Panc1 (cell line): ENCODE measurements around the gene PADI1. TPM values are rescaled to one million over a fixed set of nuclear protein-coding genes. Genes with fewer than 3 reads are reported as not detected.

Experiments used
- ATAC-seq: fragments of 200-7000 bp; cut with Tn5 transposase; 2 replicates; pipeline ENCODE4 v1.9.1; 2020; ENCODE audit warnings: mild to moderate bottlenecking, moderate library complexity
- BruUV-seq: library from RNA; stranded (reverse); fragments of 400-500 nt; replicated peaks from 2 replicates; lab custom pipeline; 2021; lab: Mats Ljungman, UMichigan
- CTCF ChIA-PET: fragments of 300-600 bp; sonication (Branson Sonifier 250); formaldehyde crosslinking; loops from one replicate; lab custom pipeline; 2022; ENCODE audit warnings: antibody characterized with exemption; lab: Charles Lee
- POLR2A ChIA-PET: fragments of 300-600 bp; sonication (Branson Sonifier 250); formaldehyde crosslinking; loops from one replicate; lab custom pipeline; 2022; ENCODE audit warnings: antibody characterized with exemption; lab: Charles Lee
- DNase-seq: peaks from one replicate; pipeline ENCODE4 v3.0.0-alpha.2; 2010; ENCODE audit warnings: low read depth, low spot score
- H3K27ac ChIP-seq: 2 replicates; pipeline ENCODE4 v1.5.1; 2011; ENCODE audit warnings: mild to moderate bottlenecking, low read length, inconsistent platforms
- H3K27me3 ChIP-seq: fragments of 200-500 bp; sonication (Bioruptor generic); 2 replicates; pipeline ENCODE4 v1.6.0; 2014; ENCODE audit warnings: low read length, inconsistent platforms; ENCODE audit not compliant: control insufficient read depth, insufficient read depth
- H3K36me3 ChIP-seq: fragments of 200-500 bp; sonication (Bioruptor generic); 2 replicates; pipeline ENCODE4 v1.5.1; 2014; ENCODE audit warnings: inconsistent platforms, mild to moderate bottlenecking, low read length, moderate library complexity; ENCODE audit not compliant: control insufficient read depth, insufficient read depth
- H3K4me1 ChIP-seq: 2 replicates; pipeline ENCODE4 v1.5.1; 2011; ENCODE audit warnings: inconsistent platforms, mild to moderate bottlenecking, low read length, moderate library complexity; ENCODE audit not compliant: control insufficient read depth, insufficient read depth
- H3K4me3 ChIP-seq, 2 experiments: 2 replicates each; pipeline ENCODE4 v1.5.1; 2011 to 2012; ENCODE audit warnings: low read depth in 2 of 2, low read length in 2 of 2, mild to moderate bottlenecking in 2 of 2, inconsistent platforms in 1 of 2, moderate library complexity in 1 of 2
- H3K9me3 ChIP-seq: fragments of 200-500 bp; sonication (Bioruptor generic); 2 replicates; pipeline ENCODE4 v1.5.1; 2014; ENCODE audit warnings: low read depth, mild to moderate bottlenecking, inconsistent platforms, low read length, moderate library complexity; ENCODE audit not compliant: control insufficient read depth, insufficient read depth
- CTCF ChIP-seq: fragments of 450-650 bp; IDR thresholded peaks from 2 replicates; pipeline ENCODE4 v1.5.1; 2017; ENCODE audit warnings: mild to moderate bottlenecking
- POLR2AphosphoS5 ChIP-seq: IDR thresholded peaks from 2 replicates; pipeline ENCODE4 v1.6.1; 2012; ENCODE audit warnings: mild to moderate bottlenecking, low read depth, low read length, moderate library complexity
- REST ChIP-seq, 2 experiments: IDR thresholded peaks; 2 replicates each; pipeline ENCODE4 v1.6.1; 2011 to 2012; ENCODE audit warnings: low read depth in 2 of 2, control low read depth in 1 of 2, low read length in 1 of 2, mild to moderate bottlenecking in 1 of 2, moderate library complexity in 1 of 2; ENCODE audit not compliant: insufficient read depth in 1 of 2
- SIN3A ChIP-seq: IDR thresholded peaks from 2 replicates; pipeline ENCODE4 v1.6.1; 2012; ENCODE audit warnings: low read depth, mild to moderate bottlenecking, low read length, moderate library complexity, borderline replicate concordance; ENCODE audit not compliant: insufficient read depth
- TCF7L2 ChIP-seq: IDR thresholded peaks from 2 replicates; pipeline ENCODE4 v1.6.1; 2011; ENCODE audit warnings: mild to moderate bottlenecking, low read depth, low read length, inconsistent platforms
- in situ Hi-C: cut with HindIII; loops from 2 replicates; pipeline ENCODE4 v1.10.0; 2016; ENCODE audit warnings: low sequenced_read_pairs, low pct_unique_long_range_greater_than_20kb
- intact Hi-C: fragments of 100-400 bp; cut with micrococcal nuclease; formaldehyde crosslinking; loops from one replicate; pipeline ENCODE4 v1.10.0; 2022; ENCODE audit not compliant: unreplicated experiment
- total RNA-seq: library from RNA; stranded (reverse); gene quantifications from one replicate; pipeline ENCODE4 v1.2.1, GENCODE V29; 2021; ENCODE audit not compliant: unreplicated experiment

Gene PADI1
- total RNA-seq, 1 experiment from 2014 or later, result 2.3 TPM

- no peak for TF ChIP-seq REST (IDR thresholded peaks at IDR 0.05; ENCODE audit: insufficient read depth in 1 of 2, low read depth in 2 of 2, low read length in 1 of 2)
- no peak for TF ChIP-seq SIN3A
- TF ChIP-seq POLR2AphosphoS5, result no peak
- TF ChIP-seq CTCF, result no peak
- TF ChIP-seq TCF7L2, result no peak
- ATAC-seq (peak; percentile 72), DNase-seq (no peak)
- ChIA-PET CTCF (no interaction called here), POLR2A (interaction anchor here (1.3 kb wide), 1 partner anchor 14 kb away, joined by 4 read pairs; no protein-coding TSS in a partner anchor)
- no peaks in the 10 kb centered on the region for H3K9me3 ChIP-seq
- no TSS peak for BruUV-seq
- H3K36me3 ChIP-seq, result no peaks in the 10 kb centered on the region
- peak overlapping the region; percentile 71 for H3K27ac ChIP-seq
- intact Hi-C loops (no loop called here), in situ Hi-C loops (no loop called here)
- no peak overlapping the region for H3K4me3 ChIP-seq
- peaks cover 25% of the 10 kb centered on the region for H3K4me1 ChIP-seq
- H3K27me3 ChIP-seq, result no peaks in the 10 kb centered on the region
Observed at GRCh38 chr1:17250601-17251000, 45.7 kb downstream of the PADI1 start.

- CTCF ChIA-PET, result no interaction called here
- intact Hi-C loops, result no loop called here
Observed at GRCh38 chr1:17251246-17251645, 46.3 kb downstream of the PADI1 start.

More at GRCh38 chr1:17251246-17251645, 46.3 kb downstream of the PADI1 start:
- Histone ChIP-seq H3K36me3 (no peaks in the 10 kb centered on the region), H3K4me1 (peaks cover 19% of the 10 kb centered on the region), H3K4me3 (no peak overlapping the region), H3K9me3 (no peaks in the 10 kb centered on the region), H3K27me3 (no peaks in the 10 kb centered on the region), H3K27ac (peak overlapping the region; percentile 71)
- no peak for DNase-seq
- no TSS peak for BruUV-seq
- TF ChIP-seq CTCF, result no peak
- TF ChIP-seq POLR2AphosphoS5, result no peak
- TF ChIP-seq SIN3A, result no peak
- no peak for TF ChIP-seq REST (IDR thresholded peaks at IDR 0.05; ENCODE audit: insufficient read depth in 1 of 2, low read depth in 2 of 2, low read length in 1 of 2)
- TF ChIP-seq TCF7L2, result no peak
- in situ Hi-C loops, result no loop called here
- ATAC-seq, result no peak; the same call in 1 of the 2 replicates
- POLR2A ChIA-PET, result no interaction called here
